Peyer's patch (tissue), 4 donors: ENCODE measurements around the gene COX5B. TPM values are rescaled to one million over a fixed set of nuclear protein-coding genes. Genes with fewer than 3 reads are reported as not detected.

ENCODE experiments used
- DNase-seq, 3 donors: peaks; one replicate each; pipeline ENCODE4 v3.0.0-alpha.2; 2017 to 2019
- H3K27ac ChIP-seq, 4 donors: fragments of 200-600 bp; sonication (generic); one replicate each; pipeline ENCODE4 v1.5.1; 2016 to 2019
- H3K27me3 ChIP-seq, 2 donors: fragments of 200-600 bp; sonication (generic); one replicate each; pipeline ENCODE4 v1.5.1; 2019
- H3K36me3 ChIP-seq, 3 donors: fragments of 200-600 bp; sonication (generic); one replicate each; pipeline ENCODE4 v1.5.1; 2016 to 2019
- H3K4me1 ChIP-seq, 4 donors: fragments of 200-600 bp; sonication (generic); one replicate each; pipeline ENCODE4 v1.5.1; 2016 to 2019
- H3K4me3 ChIP-seq, 4 donors: fragments of 200-600 bp; sonication (generic); 1 replicate in 3 of 4; 2 replicates in 1 of 4; pipeline ENCODE4 v1.5.1; 2016 to 2019; ENCODE audit warnings: mild to moderate bottlenecking in 1 of 4
- H3K9me3 ChIP-seq, 4 donors: fragments of 200-600 bp; sonication (generic); one replicate each; pipeline ENCODE4 v1.5.1; 2016 to 2019; ENCODE audit warnings: mild to moderate bottlenecking in 1 of 4
- POLR2A ChIP-seq, 2 donors: fragments of 450-650 bp; IDR thresholded peaks; one replicate each; pipeline ENCODE4 v1.5.1; 2017; ENCODE audit warnings: antibody characterized with exemption in 2 of 2, mild to moderate bottlenecking in 2 of 2, moderate library complexity in 2 of 2
- total RNA-seq, 4 donors: library from RNA; depleted of rRNA; stranded (reverse); fragments of >200 nt; gene quantifications; one replicate each; pipeline ENCODE4 v1.1.0, GENCODE V29; 2016
- TF ChIP-seq, protein P1 (sequence below), 6 experiments: fragments of 450-650 bp in 4 of 6; fragments of 200-600 bp in 2 of 6; sonication (generic) in 1 of 6; IDR thresholded peaks; one replicate each; pipeline ENCODE4 v1.5.1; 2017 to 2019; ENCODE audit warnings: antibody characterized with exemption in 6 of 6, mild to moderate bottlenecking in 3 of 6, moderate library complexity in 1 of 6

The COX5B gene
- total RNA-seq, 4 donors from 2014 or later: 248 to 721 (median 447) TPM

DNA sequence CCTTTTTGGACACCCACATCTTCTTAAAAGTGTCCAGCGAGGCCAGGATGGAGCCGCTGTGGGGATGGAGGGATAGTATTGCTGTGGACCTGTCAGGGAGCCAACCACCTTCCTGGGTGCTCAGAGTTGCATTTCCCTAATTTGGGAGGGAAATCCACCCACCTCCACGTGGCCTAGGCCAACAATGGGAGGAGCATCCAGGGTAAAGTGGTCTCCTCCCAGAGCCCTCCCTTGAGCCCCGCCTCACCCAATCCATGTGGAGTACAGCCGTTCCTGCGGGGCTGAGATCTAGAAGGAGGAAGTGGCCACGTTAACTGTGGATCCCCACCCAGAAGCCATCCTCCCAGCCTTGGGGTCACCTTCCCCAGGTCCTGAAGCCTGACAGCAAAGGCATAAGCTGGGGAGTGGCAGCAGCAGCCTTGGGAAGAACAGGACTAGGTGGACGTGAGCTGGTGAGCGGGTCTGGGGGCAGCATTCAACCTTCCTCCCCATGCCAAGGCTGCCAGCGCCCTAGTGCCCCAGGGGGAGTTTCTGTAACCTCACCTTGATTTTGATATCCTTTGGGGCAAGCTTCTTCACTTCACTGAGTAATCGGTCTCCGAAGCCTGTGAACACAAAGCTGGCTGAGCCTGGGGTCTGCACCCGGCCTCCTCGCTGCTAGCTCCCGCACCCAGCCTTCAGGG lies 11.2 kb downstream of the COX5B start:
- H3K4me3 ChIP-seq: no peak overlapping the region
- no peak for TF ChIP-seq POLR2A (IDR thresholded peaks at IDR 0.05)
- TF ChIP-seq, protein P1, sequence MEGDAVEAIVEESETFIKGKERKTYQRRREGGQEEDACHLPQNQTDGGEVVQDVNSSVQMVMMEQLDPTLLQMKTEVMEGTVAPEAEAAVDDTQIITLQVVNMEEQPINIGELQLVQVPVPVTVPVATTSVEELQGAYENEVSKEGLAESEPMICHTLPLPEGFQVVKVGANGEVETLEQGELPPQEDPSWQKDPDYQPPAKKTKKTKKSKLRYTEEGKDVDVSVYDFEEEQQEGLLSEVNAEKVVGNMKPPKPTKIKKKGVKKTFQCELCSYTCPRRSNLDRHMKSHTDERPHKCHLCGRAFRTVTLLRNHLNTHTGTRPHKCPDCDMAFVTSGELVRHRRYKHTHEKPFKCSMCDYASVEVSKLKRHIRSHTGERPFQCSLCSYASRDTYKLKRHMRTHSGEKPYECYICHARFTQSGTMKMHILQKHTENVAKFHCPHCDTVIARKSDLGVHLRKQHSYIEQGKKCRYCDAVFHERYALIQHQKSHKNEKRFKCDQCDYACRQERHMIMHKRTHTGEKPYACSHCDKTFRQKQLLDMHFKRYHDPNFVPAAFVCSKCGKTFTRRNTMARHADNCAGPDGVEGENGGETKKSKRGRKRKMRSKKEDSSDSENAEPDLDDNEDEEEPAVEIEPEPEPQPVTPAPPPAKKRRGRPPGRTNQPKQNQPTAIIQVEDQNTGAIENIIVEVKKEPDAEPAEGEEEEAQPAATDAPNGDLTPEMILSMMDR (IDR thresholded peaks at IDR 0.05): no peak
- no peak overlapping the region for H3K27ac ChIP-seq
- peaks cover 0 to 51% (median 0%) of the 10 kb centered on the region in 3 donors for H3K36me3 ChIP-seq
- DNase-seq: no peak
- H3K4me1 ChIP-seq: peaks cover 0 to 14% (median 4%) of the 10 kb centered on the region in 4 donors
- no peaks in the 10 kb centered on the region for H3K27me3 ChIP-seq
- no peaks in the 10 kb centered on the region for H3K9me3 ChIP-seq

DNA sequence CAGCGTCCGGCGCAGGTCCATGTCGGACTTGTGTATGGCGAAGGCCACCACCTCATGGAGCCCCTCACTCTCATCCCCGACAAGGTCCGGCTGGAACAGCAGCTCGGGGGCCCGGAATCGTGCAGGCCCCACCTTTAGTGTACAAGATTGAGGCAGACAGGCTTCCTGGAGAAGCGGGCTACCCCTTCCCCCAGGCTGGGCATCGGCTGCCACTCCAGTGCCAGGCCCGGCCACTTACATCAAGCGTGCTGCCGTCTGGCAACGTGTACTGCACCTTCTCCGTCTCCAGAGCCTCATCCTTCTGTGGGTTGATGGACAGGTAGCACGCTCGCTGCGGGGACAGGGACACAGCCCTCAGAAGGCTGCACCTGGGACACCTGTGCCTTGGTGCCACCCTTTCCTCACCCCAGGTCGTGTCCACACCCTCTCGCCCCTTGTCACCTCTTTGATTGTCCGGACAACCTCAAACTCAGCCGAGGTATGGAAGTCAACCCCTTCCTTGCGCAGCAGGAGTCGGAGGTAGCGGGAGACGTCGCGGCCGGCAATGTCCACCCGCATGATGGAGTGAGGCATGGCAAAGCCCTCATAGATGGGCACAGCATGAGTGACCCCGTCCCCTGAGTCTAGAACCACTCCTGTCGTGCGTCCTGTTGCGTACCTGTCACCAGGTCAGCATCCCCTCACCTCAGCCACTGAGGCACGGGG lies 12.3 kb downstream of the COX5B start:
- peaks cover 0 to 51% (median 0%) of the 10 kb centered on the region in 3 donors for H3K36me3 ChIP-seq

DNA sequence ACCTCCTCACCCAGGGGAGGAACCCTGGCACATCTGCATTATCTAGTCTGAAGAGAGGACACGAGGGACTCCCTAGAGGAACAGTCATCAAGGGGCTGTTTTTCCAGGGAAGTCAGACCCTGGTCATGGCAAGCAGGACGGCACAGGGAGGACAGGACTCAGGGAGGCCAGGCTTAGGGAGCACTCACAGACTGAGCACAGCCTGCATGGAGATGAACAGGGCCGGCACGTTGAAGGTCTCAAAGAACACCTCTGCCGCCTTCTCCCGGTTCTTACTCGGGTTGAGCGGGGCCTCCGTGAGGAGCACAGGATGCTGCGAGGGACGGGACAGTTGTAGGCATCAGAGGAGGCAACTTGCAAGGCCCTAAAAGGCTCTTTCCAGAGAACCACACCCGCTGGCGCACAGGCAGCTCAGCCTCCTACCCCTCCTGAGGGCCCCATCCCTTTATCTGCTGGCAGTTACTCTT lies 12.9 kb downstream of the COX5B start:
- peaks cover 0 to 51% (median 0%) of the 10 kb centered on the region in 3 donors for H3K36me3 ChIP-seq

More for the DNA sequence above, 12.3 kb downstream of the COX5B start:
- Histone ChIP-seq H3K27ac (no peak overlapping the region), H3K4me3 (no peak overlapping the region), H3K27me3 (no peaks in the 10 kb centered on the region), H3K9me3 (no peaks in the 10 kb centered on the region), H3K4me1 (peaks cover 0 to 25% (median 11%) of the 10 kb centered on the region in 4 donors)
- TF ChIP-seq, protein P1 (IDR thresholded peaks at IDR 0.05): no peak
- no peak for TF ChIP-seq POLR2A (IDR thresholded peaks at IDR 0.05)
- DNase-seq: no peak

DNA sequence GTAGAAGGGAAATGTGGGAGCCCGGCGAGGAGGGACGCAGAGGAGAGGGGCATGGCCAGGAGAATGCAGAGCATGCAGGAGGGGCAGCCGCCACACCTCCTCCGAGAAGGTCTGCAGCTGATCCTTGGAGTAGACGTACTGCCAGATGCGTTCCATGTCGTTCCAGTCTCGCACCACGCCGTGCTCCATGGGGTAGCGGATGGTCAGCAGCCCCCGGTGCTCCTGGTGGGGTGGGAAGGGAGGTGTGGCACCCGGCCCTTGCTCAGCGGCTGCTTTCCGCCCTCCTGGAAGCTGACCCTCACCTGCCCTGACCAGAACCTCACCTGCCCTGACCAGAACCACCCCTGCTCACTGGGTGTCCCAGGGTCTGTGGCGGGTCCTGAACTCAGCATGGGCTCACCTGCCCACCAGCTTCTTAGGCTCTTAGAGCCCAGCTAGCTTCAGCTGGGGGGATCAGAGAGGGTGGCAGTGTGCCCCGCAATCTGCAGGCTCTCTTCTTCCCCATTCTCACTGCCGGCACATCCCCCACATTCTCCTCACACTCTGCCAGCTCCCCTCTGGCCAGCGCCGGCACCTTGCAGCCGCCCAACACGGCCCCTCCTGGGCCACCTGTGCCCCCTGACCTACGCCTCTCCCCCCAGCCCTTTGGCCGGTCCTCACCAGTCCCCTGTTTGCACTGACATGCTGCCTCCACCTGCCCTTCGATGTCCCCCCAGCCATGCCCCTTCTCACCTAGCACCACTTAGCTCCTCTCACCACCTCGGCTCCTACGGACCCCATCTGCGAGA lies 13.6 kb downstream of the COX5B start:
- no peaks in the 10 kb centered on the region for H3K9me3 ChIP-seq
- H3K27me3 ChIP-seq: no peaks in the 10 kb centered on the region
- DNase-seq: no peak
- peaks cover 0 to 26% (median 11%) of the 10 kb centered on the region in 4 donors for H3K4me1 ChIP-seq
- TF ChIP-seq POLR2A (IDR thresholded peaks at IDR 0.05): no peak
- TF ChIP-seq, protein P1 (IDR thresholded peaks at IDR 0.05): no peak
- H3K4me3 ChIP-seq: no peak overlapping the region
- H3K36me3 ChIP-seq: peaks cover 0 to 47% (median 0%) of the 10 kb centered on the region in 3 donors
- no peak overlapping the region for H3K27ac ChIP-seq

More for the DNA sequence above, 12.9 kb downstream of the COX5B start:
- no peak overlapping the region for H3K4me3 ChIP-seq
- no peak overlapping the region for H3K27ac ChIP-seq
- H3K27me3 ChIP-seq: no peaks in the 10 kb centered on the region
- no peak for DNase-seq
- H3K4me1 ChIP-seq: peaks cover 0 to 26% (median 11%) of the 10 kb centered on the region in 4 donors
- TF ChIP-seq POLR2A (IDR thresholded peaks at IDR 0.05): no peak
- TF ChIP-seq, protein P1 (IDR thresholded peaks at IDR 0.05): no peak
- no peaks in the 10 kb centered on the region for H3K9me3 ChIP-seq

DNA sequence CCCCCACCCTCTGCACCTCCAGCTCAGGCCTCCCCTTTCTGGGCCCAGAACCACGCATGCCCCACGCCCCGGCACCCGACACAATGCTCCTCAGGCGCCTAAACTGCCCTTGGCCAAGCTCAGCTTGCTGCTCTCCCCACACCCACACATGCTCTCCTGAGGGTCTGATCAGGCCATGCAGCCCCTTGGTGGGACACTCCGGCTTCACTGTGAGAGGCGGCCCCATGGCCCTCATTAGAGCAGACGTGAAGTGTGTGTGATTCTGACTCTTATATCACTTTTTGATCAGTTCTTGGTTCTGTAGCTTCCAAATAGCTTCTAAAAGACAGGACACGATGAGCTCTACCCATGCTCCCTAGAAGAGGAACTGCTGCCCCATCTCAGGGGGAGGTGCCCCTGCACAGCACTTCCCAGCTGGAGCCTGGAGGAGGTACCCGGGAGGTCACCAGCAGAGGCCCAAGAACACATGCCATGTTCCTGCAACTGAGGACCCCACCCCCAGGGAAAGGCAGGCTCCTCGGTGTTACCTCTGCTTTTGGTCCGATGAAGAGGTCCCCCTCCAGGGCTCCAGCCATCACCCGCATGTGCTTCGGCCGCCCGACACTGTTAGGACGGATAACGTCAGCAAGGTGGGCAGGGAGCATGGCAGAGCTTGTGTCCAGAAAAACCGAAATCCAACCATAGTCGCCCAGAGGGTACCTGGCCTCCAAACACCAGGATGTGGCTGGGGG lies 14.3 kb downstream of the COX5B start:
- no peak for TF ChIP-seq POLR2A (IDR thresholded peaks at IDR 0.05)
- TF ChIP-seq, protein P1 (IDR thresholded peaks at IDR 0.05): no peak
- H3K27ac ChIP-seq: no peak overlapping the region
- H3K36me3 ChIP-seq: peaks cover 0 to 43% (median 0%) of the 10 kb centered on the region in 3 donors
- H3K9me3 ChIP-seq: no peaks in the 10 kb centered on the region
- no peaks in the 10 kb centered on the region for H3K27me3 ChIP-seq
- no peak overlapping the region for H3K4me3 ChIP-seq
- H3K4me1 ChIP-seq: peaks cover 0 to 32% (median 11%) of the 10 kb centered on the region in 4 donors
- DNase-seq: no peak
